ENCODE data around the gene CHGA. TPM values are rescaled to one million over a fixed set of nuclear protein-coding genes. Genes with fewer than 3 reads are reported as not detected.

CHGA gene
- total RNA-seq, 1 experiment from 2014 or later, result not detected

GRCh38 chr14:92970271-92970670 is 47.3 kb downstream of the CHGA start:
- no peaks in the 10 kb centered on the region for H4K20me1 ChIP-seq (ENCODE audit: insufficient read depth)
- H3K4me2 ChIP-seq (ENCODE audit: low read length), result no peak overlapping the region
- ChIA-PET RAD21 (ENCODE audit: low non-redundant PET in 1 of 2, low total read pairs in 2 of 2, uncharacterized antibody in 2 of 2, unreplicated experiment in 2 of 2) (no interaction called here), POLR2A (no interaction called here), CTCF (no interaction called here)
- H2AFZ ChIP-seq (ENCODE audit: low read depth, low read length, poor library complexity, severe bottlenecking), result no peak overlapping the region
- intact Hi-C loops (cut with micrococcal nuclease), result loop anchor here (5.0 kb wide), 1 partner anchor 167 kb away; no protein-coding TSS in a partner anchor
- DNase-seq (ENCODE audit: low read depth, low spot score), result no peak
- no peaks in the 10 kb centered on the region for H3K36me3 ChIP-seq (ENCODE audit: control insufficient read depth in 1 of 2, insufficient read depth in 2 of 2, low read length in 2 of 2)
- peaks cover 2% of the 10 kb centered on the region; the same call in 1 of the 2 replicates for H3K79me2 ChIP-seq (ENCODE audit: insufficient read depth, low read length)
- ATAC-seq, result no peak
- TF ChIP-seq CBX3 (IDR thresholded peaks at IDR 0.05; ENCODE audit: low read depth) (no peak), EGR1 (IDR thresholded peaks at IDR 0.05; ENCODE audit: low read depth) (no peak), MAX (IDR thresholded peaks at IDR 0.05) (no peak), POLR2AphosphoS5 (IDR thresholded peaks at IDR 0.05; ENCODE audit: low read depth, low read length) (no peak), POLR2A (IDR thresholded peaks at IDR 0.05; ENCODE audit: borderline replicate concordance, extremely low read depth, insufficient read depth, insufficient read length) (no peak), TCF7L2 (IDR thresholded peaks at IDR 0.05; ENCODE audit: borderline replicate concordance, extremely low read depth, insufficient read depth, insufficient read length) (no peak)
- H3K27ac ChIP-seq (ENCODE audit: low read depth, low read length), result no peak overlapping the region
- H3K9ac ChIP-seq (ENCODE audit: low read length), result no peak overlapping the region
- H3K9me3 ChIP-seq (ENCODE audit: control insufficient read depth in 1 of 2, insufficient read depth in 1 of 2, low read depth in 1 of 2, low read length in 2 of 2), result no peaks in the 10 kb centered on the region; a peak in 1 of 4 replicates
- H3K27me3 ChIP-seq (ENCODE audit: insufficient read depth, low read length), result no peaks in the 10 kb centered on the region
- H3K4me3 ChIP-seq (replicated peaks in 1 of 2; ENCODE audit: low read depth in 1 of 2, low read length in 2 of 2), result no peak overlapping the region
- BruUV-seq (replicated peaks), result no TSS peak
- no peaks in the 10 kb centered on the region; a peak in 1 of 4 replicates for H3K4me1 ChIP-seq (ENCODE audit: control insufficient read depth in 1 of 2, insufficient read depth in 2 of 2, low read length in 2 of 2)
- H3K9me2 ChIP-seq (ENCODE audit: insufficient read depth), result no peaks in the 10 kb centered on the region

- ChIA-PET CTCF (no interaction called here), RAD21 (ENCODE audit: low non-redundant PET in 1 of 2, low total read pairs in 2 of 2, uncharacterized antibody in 2 of 2, unreplicated experiment in 2 of 2) (no interaction called here), POLR2A (no interaction called here)
- intact Hi-C loops (cut with micrococcal nuclease), result loop anchor here (5.0 kb wide), 1 partner anchor 166 kb away; no protein-coding TSS in a partner anchor
- DNase-seq (ENCODE audit: low read depth, low spot score), result no peak
- Histone ChIP-seq H3K27ac (ENCODE audit: low read depth, low read length) (no peak overlapping the region), H2AFZ (ENCODE audit: low read depth, low read length, poor library complexity, severe bottlenecking) (no peak overlapping the region), H3K79me2 (ENCODE audit: insufficient read depth, low read length) (no peaks in the 10 kb centered on the region), H3K27me3 (ENCODE audit: insufficient read depth, low read length) (no peaks in the 10 kb centered on the region), H3K4me2 (ENCODE audit: low read length) (no peak overlapping the region), H3K9me2 (ENCODE audit: insufficient read depth) (no peaks in the 10 kb centered on the region), H3K9me3 (ENCODE audit: control insufficient read depth in 1 of 2, insufficient read depth in 1 of 2, low read depth in 1 of 2, low read length in 2 of 2) (no peaks in the 10 kb centered on the region; a peak in 1 of 4 replicates), H3K4me1 (ENCODE audit: control insufficient read depth in 1 of 2, insufficient read depth in 2 of 2, low read length in 2 of 2) (no peaks in the 10 kb centered on the region), H3K9ac (ENCODE audit: low read length) (no peak overlapping the region), H3K36me3 (ENCODE audit: control insufficient read depth in 1 of 2, insufficient read depth in 2 of 2, low read length in 2 of 2) (peaks cover 0 to 2% of the 10 kb centered on the region in 2 experiments; a peak in 1 of 4 replicates), H4K20me1 (ENCODE audit: insufficient read depth) (no peaks in the 10 kb centered on the region), H3K4me3 (replicated peaks in 1 of 2; ENCODE audit: low read depth in 1 of 2, low read length in 2 of 2) (no peak overlapping the region)
- ATAC-seq, result no peak
- BruUV-seq (replicated peaks), result no TSS peak
- no peak for TF ChIP-seq SRF (IDR thresholded peaks at IDR 0.05; ENCODE audit: low read depth)
- TF ChIP-seq CEBPB (IDR thresholded peaks at IDR 0.05; ENCODE audit: low read depth), result no peak
- TF ChIP-seq ATF3 (IDR thresholded peaks at IDR 0.05), result no peak
- no peak for TF ChIP-seq EGR1 (IDR thresholded peaks at IDR 0.05; ENCODE audit: low read depth)
- TF ChIP-seq ZFX (IDR thresholded peaks at IDR 0.05), result no peak
- no peak for TF ChIP-seq RAD21 (IDR thresholded peaks at IDR 0.05; ENCODE audit: low read depth)
- no peak for TF ChIP-seq TCF7L2 (IDR thresholded peaks at IDR 0.05; ENCODE audit: borderline replicate concordance, extremely low read depth, insufficient read depth, insufficient read length)
- TF ChIP-seq ZBTB33 (IDR thresholded peaks at IDR 0.05; ENCODE audit: extremely low read depth, insufficient replicate concordance, low read length), result no peak
These were observed 48.7 kb downstream of the CHGA start for GRCh38 chr14:92971601-92972180.

All from HCT116 (cell line).